HG03432 (cell line): ENCODE measurements around the gene DPP10.
"Not testable (repeated sequence)": the region's sequence is repeated elsewhere in the genome, so short reads cannot be mapped to it uniquely, and the experiment has no call there.

Source experiments
- ATAC-seq: cut with Tn5 transposase; IDR thresholded peaks from one replicate; pipeline ENCODE4 v1.9.1; 2021; ENCODE audit warnings: mild to moderate bottlenecking, moderate library complexity; ENCODE audit not compliant: unreplicated experiment

The DPP10 gene

GRCh38 chr2:114709936-114710850, 267.8 kb downstream of the DPP10 start:
- ATAC-seq, result no peak

GRCh38 chr2:114714313-114714712, 271.9 kb downstream of the DPP10 start:
- ATAC-seq, result no peak

- ATAC-seq, result no peak
Observed at GRCh38 chr2:114717049-114717448, 274.6 kb downstream of the DPP10 start.

- ATAC-seq, result no peak
Observed at GRCh38 chr2:114724454-114724853, 282.0 kb downstream of the DPP10 start.

GRCh38 chr2:114727012-114727411, 284.6 kb downstream of the DPP10 start:
- ATAC-seq, result no peak

- ATAC-seq, result no peak
Observed at GRCh38 chr2:114728372-114728771, 285.9 kb downstream of the DPP10 start.

GRCh38 chr2:114729026-114729425, 286.6 kb downstream of the DPP10 start:
- ATAC-seq, result no peak

- no peak for ATAC-seq
Observed at GRCh38 chr2:114735126-114735525, 292.7 kb downstream of the DPP10 start.

- no peak for ATAC-seq
Observed at GRCh38 chr2:114742245-114742644, 299.8 kb downstream of the DPP10 start.

GRCh38 chr2:114745700-114746099, 303.3 kb downstream of the DPP10 start:
- ATAC-seq, result no peak

- not testable (repeated sequence) for ATAC-seq
Observed at GRCh38 chr2:114748175-114748574, 305.7 kb downstream of the DPP10 start.

GRCh38 chr2:114752425-114752824, 310.0 kb downstream of the DPP10 start:
- ATAC-seq, result no peak

GRCh38 chr2:114753145-114753544, 310.7 kb downstream of the DPP10 start:
- no peak for ATAC-seq

GRCh38 chr2:114754907-114755563, 312.6 kb downstream of the DPP10 start:
- ATAC-seq, result no peak

- no peak for ATAC-seq
Observed at GRCh38 chr2:114762376-114762775, 319.9 kb downstream of the DPP10 start.

GRCh38 chr2:114762986-114763385, 320.5 kb downstream of the DPP10 start:
- no peak for ATAC-seq

- ATAC-seq, result no peak
Observed at GRCh38 chr2:114769110-114769509, 326.7 kb downstream of the DPP10 start.

- ATAC-seq, result no peak
Observed at GRCh38 chr2:114769991-114770390, 327.6 kb downstream of the DPP10 start.

- ATAC-seq, result no peak
Observed at GRCh38 chr2:114784046-114784445, 341.6 kb downstream of the DPP10 start.

GRCh38 chr2:114784890-114785583, 342.6 kb downstream of the DPP10 start:
- no peak for ATAC-seq

GRCh38 chr2:114786901-114787300, 344.5 kb downstream of the DPP10 start:
- no peak for ATAC-seq

- no peak for ATAC-seq
Observed at GRCh38 chr2:114787486-114787885, 345.0 kb downstream of the DPP10 start.
